ENCODE data around the gene ABCF1.
"Not testable (repeated sequence)": the region's sequence is repeated elsewhere in the genome, so short reads cannot be mapped to it uniquely, and the experiment has no call there.

ABCF1 gene

DNA sequence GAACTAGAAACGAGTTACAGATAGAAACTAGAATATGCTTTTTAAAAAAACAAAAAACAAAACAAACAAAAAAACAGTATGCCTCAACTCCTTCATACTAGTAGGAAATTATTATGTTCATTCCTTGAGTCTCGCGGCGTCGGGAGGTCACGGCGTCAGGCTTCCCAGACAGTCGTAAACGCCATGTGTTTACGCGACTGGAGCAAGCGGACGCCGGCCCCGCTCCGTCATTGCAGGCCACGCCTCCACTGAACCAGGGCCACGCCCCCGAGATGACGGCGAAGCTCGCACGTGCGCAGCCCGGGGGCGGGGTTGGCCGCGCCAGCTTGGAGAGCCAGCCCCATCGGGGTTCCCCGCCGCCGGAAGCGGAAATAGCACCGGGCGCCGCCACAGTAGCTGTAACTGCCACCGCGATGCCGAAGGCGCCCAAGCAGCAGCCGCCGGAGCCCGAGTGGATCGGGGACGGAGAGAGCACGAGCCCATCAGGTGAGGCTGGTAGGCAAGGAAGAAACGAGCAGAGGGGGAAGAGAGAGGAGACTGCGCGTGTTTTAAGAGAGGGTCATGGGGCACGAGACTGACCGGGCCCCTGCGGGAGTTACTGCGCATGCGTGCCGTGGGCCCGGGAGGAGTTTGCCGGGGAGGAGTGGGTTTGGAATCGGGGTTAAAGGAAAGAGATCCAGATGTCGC is at the start of gene ABCF1:
Gene ABCF1 (plus strand): TSS at position 368 of the 687 bp plus-strand sequence. CDS start 46 bp downstream, at position 414.
- DNase-seq (ENCODE audit: low read depth) = peak; percentile 100

DNA sequence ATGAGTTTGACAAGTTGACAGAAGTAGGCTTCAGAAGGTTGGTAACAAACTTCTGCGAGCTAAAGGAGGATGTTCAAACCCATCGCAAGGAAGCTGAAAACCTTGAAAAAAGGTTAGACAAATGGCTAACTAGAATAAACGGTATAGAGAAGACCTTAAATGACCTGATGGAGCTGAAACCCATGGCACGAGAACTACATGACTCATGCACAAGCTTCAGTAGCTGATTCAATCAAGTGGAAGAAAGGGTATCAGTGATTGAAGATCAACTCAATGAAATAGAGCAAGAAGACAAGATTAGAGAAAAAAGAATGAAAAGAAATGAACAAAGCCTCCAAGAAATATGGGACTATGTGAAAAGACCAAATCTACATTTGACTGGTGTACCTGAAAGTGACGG is 49.3 kb upstream of the ABCF1 start:
- DNase-seq (ENCODE audit: low read depth) = not testable (repeated sequence)

DNA sequence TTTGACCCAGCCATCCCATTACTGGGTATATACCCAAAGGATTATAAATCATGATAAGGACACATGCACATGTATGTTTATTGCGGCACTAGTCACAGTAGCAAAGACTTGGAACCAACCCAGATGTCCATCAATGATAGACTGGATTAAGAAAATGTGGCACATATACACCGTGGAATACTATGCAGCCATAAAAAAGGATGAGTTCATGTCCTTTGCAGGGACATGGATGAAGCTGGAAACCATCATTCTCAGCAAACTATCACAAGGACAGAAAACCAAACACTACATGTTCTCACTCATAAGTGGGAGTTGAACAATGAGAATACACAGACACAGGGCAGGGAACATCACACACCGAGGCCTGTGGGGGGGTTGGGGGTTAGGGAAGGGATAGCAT is 44.8 kb upstream of the ABCF1 start:
- DNase-seq (ENCODE audit: low read depth) = not testable (repeated sequence)

DNA sequence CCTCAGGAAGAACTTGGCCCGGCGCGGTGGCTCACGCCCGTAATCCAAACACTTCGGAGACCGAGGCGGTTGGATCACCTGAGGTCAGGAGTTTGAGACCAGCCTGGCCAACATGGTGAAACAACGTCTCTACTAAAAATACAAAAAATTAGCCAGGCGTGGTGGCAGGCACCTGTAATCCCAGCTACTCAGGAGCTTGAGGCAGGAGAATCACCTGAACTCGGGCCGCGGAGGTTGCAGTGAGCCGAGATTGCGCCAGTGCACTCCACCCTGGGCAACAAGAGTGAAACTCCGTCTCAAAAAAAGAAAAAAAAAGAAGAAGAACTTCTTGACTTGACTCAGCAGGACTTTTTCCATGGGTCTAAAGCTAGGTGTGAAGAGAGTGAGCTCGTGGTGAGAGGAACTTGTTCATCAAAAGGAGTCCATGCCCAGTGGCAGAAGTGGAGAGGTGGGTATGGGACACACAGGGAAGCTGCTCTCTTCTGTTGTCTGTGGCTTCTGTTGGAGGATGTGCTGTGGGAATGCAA is 41.8 kb upstream of the ABCF1 start:
- not testable (repeated sequence) for DNase-seq (ENCODE audit: low read depth)

DNA sequence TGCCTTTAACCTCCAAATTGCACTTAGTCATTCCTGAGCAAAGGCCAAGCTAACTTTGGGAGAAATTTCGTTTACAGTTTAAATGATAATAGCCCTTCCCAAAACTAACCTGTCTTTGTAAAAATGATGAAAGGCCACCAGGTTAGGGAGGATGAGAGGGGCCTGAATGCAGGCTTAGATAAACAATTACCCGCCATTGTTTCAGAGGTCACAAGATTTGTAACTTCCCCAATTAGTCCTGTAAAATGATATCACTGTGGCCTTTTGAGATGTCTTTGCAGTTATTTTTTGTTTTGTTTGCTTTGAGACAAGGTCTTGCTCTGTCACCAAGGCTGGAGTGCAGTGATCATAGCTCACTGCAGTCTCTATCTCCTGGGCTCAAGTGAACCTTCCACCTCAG is 41.2 kb upstream of the ABCF1 start:
- no peak for DNase-seq (ENCODE audit: low read depth)

DNA sequence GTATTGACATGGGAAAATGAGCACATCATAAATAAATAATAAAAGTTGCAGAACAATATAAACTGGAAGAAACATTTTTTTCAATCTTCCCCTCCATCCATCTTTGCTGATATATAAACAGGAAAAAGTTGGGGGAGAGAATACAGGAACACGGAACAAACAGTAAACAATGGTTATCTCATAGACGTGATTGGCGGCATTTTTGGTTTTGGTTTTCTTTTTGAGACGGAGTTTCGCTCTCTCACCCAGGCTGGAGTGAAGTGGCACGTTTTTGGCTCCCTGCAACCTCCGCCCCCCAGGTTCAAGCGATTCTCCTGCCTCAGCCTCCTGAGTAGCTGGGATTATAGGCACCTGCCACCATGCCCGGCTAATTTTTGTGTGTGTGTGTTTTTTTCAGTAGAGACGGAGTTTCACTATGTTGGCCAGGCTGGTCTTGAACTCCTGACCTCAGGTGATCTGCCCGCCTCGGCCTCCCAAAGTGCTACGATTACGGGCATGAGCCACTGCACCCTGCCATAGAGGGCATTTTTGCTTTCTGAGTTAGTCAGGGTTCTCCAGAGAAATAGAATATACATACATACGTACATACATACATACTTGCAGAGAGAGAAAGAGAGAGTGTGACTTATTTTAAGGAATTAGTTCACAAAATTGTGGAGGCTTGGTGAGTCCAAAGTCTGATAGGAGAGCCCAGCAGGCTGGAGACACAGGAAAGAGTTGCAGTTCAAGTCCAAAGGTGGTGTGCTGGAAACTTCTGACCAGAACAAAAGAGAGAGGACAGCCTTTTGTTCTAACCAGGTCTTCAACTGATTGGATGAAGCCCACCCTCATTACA is 37.6 kb upstream of the ABCF1 start:
- no peak for DNase-seq (ENCODE audit: low read depth)

DNA sequence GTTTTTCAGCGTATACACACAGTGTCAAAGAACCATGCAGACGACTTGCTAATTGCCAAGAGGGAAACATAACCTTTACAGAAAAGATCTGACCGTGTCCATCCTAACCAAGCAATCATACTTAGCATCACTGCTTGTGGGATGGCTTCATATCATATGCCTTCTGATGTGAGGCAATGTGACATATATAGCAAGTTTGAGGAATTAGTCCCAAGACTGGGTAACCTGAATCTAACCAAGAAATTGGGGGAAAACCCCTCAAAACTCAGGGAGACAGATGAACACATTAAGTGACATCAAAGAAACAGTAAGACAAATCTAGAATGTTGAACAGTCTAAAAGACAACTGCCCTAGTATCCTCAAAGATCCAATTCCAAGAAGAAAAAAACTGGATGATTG is 33.3 kb upstream of the ABCF1 start:
- no peak for DNase-seq (ENCODE audit: low read depth)

DNA sequence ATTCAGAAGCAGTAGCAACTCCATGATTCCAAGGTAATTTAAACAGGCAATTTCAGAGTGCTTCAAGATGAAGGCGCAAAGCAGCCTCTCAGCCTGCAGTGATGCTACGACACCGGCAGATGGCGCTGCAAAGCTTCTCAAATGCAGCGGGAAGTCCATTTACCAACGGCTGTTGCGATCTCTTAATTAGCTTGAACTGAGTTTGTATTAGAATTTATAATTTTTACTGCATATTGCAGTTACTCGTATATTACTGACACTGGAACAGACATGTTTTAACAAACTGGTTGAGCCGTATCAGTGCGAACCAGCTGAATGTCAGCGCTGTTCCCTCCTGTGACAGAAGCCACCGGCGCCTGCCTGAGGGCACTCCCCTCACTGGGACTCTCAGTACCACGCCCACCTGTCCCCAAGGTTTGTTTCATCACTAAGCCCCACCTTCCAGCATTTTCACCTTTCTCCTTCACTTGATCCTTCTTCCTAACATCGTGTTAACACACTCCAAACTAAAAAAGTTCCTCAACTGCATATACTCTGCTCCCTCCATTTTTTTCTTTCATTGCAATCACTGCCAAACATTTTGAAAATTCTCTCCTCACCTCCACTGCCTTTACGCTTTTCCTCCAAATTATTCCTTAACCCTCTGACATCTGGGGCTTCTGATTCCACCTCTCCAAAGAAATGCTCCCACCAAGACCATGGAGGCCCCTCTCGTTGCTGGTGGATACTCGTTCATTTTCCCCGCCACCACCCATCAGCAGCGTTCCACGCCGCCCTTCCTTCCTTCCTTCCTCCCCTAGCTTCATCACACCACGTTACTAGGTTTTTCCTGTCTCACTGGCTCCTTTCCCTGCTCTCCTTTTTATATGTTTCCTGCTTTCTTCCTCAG is 29.5 kb upstream of the ABCF1 start:
- peak; percentile 60 for DNase-seq (ENCODE audit: low read depth)

DNA sequence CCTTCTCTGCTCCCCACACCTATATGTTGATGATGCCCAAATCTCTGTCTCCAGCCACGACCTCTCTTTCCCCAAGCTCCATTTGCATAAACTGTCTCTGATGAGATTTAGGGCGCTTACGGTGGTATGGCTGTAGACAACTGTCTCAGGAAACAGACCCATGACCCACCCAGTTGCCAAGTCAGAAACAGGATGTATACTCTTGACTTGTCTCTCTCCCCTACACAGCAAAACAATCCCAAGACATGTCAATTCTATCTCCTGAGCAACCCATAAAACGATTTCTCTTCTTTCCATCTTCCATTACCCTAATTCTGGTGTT is 28.9 kb upstream of the ABCF1 start:
- no peak for DNase-seq (ENCODE audit: low read depth)

DNA sequence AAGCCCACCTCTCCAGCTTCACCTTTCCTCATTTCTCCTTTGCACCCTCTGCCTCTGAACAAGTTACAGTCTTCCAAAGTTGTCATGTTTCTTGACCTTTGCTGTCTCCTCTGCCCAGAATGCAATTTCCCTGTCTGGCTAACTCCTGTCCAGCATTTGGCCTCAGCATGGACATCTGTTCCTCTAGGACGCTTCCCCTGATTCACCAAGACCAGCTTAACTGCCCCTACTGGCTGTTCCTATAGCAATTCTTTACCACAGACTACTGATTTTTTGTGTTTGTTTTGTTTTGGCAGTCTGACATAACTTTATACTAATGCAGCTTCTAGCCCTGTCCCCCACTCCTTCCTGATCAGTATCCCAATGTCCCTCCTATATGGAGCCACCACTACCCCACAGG is 28.3 kb upstream of the ABCF1 start:
- no peak for DNase-seq (ENCODE audit: low read depth)

DNA sequence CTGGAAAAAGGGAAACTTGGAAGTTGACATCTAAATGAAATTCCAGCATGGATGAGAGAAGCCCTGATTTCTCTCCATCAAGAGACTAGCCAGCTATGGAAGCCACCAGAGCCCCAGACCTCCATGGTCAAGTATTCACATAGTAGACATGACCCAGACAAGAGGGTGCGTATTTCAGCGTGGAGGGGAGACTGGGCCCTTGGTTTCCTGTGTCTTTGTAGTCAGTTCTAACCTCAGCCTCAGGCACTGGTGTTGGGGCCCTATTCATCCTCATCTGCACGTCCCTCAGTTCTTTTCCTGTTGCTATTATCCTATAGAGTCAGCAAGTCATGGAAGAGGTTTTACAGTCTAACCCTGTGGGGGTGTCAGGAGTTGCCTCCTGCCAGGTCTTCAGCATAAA is 27.4 kb upstream of the ABCF1 start:
- DNase-seq (ENCODE audit: low read depth) = no peak

DNA sequence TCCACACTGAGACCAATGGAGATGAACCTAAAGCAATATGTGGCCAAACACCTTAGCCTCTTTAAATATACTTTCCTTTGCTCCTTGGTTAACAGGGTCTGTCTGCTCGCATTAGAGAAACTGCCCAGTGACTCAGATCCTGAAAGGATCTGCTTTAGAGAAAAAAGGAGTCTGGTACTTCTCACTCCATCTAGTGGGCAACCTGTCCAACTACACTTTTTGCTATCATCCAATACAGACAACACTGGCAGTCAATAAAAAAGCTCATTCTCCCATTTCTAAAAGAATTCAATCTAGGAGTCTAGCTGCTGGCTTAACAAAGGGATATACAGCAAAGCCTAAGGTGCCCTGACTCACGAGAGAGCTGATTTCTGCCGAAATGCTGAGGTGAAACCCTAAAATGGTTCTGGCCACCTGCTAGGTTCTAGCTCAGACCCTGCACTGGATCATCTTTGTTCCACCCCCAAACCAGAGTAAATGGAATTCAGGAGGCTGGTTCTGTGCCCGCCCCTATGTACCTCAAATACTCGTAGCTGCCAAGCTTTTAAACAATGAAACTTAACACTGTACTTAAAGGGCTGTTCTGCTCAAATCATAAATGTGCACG is 26.5 kb upstream of the ABCF1 start:
- no peak for DNase-seq (ENCODE audit: low read depth)

DNA sequence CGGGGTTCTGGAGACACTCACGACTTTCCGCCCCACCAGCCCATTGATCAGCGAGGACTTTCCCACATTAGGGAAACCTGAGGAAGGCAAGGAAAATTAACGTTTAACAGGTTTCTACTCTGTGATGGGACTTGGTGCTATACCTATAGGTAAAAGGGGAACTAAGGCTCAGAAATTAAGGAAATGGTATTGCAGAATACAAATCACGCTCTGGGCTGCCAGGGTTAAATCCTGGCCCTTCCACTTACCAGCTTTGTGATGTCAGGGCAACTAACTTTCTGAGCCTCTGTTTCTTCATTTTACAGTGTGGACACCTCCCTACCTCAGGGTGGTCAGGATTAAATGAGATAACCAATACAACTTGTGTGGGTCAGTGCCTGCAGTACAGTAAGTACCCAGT is 23.8 kb upstream of the ABCF1 start:
- no peak for DNase-seq (ENCODE audit: low read depth)

DNA sequence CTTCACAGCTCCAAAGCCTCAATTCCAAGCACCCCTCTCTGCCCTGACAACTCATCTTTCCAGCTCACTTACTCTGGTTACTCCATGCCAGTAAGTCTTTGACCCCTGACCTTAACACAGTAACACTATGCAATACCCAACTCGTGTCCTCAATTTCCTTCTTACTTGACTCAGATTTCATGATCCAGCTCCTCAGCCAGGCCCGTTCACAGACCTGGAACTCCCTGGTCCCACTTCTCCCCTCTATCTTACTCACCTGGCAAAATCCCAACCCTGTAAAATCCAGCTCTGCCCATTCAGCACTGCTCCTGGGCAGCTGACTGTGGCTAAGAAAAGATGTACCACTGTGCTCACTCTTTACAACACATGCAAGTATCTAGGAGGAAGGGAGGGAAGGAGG is 22.9 kb upstream of the ABCF1 start:
- no peak for DNase-seq (ENCODE audit: low read depth)

DNA sequence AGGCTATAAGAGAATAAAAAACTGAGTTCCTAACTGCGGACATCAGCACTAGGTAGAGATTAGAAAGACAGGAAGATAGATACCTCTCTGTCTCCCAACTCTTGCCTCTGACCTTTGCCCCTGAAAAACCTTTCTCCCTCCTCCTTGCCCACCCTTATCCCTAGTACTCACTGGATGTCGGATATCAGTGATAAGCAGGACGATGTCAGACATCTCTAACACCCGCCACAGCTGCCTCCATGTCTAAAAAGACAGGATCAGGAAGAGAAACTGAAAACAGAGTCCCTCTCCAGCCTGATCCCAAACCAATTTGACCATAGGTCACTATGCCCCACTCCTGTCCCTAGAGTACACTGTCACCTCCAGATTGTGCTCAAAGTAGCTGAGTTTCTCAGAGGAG is 16.8 kb upstream of the ABCF1 start:
- no peak for DNase-seq (ENCODE audit: low read depth)

DNA sequence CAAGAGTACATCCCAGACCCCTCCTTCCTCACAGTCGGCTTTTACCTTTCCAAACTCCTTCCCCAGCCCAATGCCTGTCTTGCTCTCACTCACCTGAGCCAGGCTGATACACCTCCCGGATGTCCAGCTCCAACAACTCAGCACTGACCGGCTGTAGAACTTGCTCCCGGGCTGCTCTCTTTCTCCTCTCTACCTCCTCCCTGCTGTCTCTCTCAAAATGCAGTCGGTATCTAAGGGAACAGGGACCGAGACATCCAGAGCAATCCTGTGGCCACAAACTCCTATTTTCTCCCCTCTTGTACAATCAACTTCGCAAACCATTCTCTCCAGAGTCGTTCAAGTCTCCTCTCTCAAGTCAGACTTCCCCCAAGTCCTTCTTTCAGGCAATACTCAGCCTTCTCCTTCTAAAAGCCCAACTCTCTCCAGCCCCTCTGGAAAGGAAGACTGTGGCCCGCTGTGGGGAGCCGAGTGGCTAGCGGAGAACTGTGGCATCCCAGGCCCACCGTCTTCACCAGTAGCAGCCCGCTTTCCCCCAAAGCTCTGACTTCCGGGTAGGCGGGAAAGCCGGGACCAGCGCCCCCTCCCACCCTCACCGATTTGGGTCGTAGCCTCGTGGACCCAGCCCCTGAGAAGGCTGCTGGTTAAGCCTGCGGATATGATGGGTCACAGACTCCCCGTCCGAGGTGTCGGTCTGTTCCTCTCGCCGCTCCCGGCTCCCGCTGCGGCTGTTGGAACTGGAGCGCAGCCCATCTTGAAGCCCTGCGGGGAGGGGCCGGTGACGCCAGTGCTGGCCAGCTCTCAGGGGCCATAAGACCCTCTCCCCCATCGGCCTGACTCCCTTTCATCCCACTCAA is 16.1 kb upstream of the ABCF1 start:
- no peak for DNase-seq (ENCODE audit: low read depth)

DNA sequence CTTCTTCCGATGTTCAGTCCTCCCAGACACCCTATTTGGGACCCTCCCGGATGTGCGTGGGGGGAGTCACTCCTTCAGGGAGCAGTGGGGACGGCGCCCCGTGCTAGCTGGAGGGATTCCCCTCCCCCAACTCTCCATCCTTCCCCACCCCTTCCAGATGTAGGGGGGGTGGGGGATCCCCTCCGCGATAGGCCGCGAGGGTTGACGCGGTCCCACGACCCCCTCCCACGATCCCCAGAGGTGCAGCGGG is 15.5 kb upstream of the ABCF1 start:
- no peak for DNase-seq (ENCODE audit: low read depth)

DNA sequence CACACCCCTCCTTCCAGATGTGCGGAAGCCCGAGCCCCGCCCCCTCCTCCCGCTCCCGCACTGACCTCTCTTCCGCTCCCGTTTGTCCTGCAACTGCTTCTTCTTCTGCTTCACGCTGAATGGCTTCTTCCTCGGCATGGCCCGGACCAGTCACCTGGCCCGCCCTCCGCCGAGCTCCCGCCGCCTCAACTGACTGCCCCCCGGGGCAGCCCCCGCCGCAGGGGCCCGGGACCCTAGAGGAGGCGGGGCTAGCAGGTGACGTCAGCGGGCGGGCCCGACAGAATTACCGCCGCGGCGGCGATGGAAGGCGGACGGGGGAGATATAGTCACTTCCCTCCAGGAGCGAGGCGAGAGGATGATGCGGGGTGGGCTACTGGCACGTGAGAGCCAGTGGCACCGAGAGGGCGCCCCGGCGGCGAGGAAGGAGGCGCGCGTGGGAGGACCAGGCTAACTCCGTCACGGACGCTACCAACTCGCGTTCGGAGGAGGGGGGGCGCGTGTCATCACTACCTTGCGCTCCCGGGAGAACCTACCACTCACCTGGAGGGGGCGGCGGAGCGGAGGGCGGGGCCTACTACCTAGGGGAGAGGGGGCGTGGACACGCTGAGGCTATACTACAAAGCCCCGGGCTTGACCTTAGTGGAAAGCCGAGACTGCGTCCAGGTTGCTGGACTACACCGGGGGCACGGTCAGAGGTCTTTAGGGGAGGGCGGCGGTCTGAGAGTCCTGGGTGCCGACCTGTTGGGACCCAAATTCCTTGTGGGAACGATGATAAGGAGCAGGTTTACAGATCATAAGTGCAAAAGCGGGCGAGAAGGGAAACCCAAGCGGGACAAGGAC is 15.0 kb upstream of the ABCF1 start, which contains the start of gene GNL1:
Gene GNL1 (minus strand): TSS at position 424 of the 840 bp plus-strand sequence. CDS start 286 bp downstream, at position 138.
- DNase-seq (ENCODE audit: low read depth) = peak; percentile 97

DNA sequence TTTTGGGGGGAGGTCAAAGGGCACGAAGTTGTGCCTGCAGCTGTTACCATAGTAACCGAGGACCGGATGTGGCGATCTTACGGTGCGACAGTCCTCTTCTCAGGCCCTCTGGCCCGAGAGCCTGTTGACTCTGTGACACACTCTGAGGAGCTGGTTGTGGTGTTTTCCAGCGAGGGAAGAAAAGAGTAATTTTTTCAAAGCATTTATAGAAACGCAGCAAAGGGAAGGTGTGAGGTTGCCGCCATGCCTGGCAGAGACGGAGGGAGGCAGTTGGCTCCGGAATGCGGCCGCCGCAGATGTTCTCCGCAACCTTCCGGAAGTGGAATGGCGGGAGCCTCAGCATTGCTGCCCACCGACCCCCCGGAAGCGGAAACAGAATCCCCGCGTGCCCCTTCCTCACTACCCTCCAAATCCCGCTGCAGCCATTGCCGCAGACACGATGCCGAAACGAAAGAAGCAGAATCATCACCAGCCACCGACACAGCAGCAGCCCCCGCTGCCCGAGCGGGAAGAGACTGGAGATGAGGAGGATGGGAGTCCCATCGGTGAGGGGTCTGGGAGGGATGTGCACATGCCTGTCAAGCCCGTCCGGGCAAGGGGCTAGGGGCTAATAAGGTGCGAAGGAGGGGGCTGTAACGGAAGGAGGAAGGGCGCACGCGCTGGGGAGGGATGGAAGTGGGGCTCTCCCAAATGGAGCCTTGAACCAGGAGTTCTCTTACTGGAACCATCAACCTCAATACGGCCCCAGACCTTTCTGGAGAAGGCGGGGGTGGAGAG is 14.1 kb upstream of the ABCF1 start, which contains the start of gene PRR3:
Gene PRR3 (plus strand): TSS at position 390 of the 777 bp plus-strand sequence. CDS start 50 bp downstream, at position 440.
- DNase-seq (ENCODE audit: low read depth) = peak; percentile 67

DNA sequence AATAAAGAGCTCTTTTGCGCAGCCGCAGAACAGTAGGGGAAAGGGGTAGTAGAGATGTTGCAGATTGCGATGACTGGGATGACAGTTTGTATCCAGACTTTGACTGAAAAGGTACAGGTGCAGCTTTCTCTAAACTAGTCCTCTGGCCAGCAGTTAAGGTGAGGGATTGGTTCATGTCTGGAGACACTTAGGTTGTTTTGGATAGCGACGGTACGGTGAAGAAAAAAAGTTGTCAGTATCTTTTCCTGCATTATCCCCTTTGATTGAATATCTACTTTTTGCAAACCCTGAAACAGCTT is 13.6 kb upstream of the ABCF1 start:
- DNase-seq (ENCODE audit: low read depth) = no peak
